Astrocyte (in vitro differentiated cells and primary cell): Measurements from ENCODE around the gene LMO7. TPM values are rescaled to one million over a fixed set of nuclear protein-coding genes. Genes with fewer than 3 reads are reported as not detected.

Experiments
- DNase-seq: peaks from one replicate; pipeline ENCODE4 v3.0.0-alpha.2; 2010; ENCODE audit warnings: low read depth
- FAIRE-seq: peaks from 2 replicates; lab custom pipeline; 2011; peaks lifted over from hg19 to GRCh38; lab: Jason Lieb, UNC
- H2AFZ ChIP-seq: 2 replicates; pipeline ENCODE4 v1.6.0; 2012; ENCODE audit warnings: low read depth, low read length, inconsistent platforms
- H3K27ac ChIP-seq: 2 replicates; pipeline ENCODE4 v1.5.1; 2011; ENCODE audit warnings: low read depth, low read length, inconsistent platforms
- H3K27me3 ChIP-seq: 2 replicates; pipeline ENCODE4 v1.6.0; 2011; ENCODE audit warnings: low read length, inconsistent platforms; ENCODE audit not compliant: insufficient read depth
- H3K36me3 ChIP-seq: 2 replicates; pipeline ENCODE4 v1.5.1; 2011; ENCODE audit warnings: low read length, inconsistent platforms; ENCODE audit not compliant: insufficient read depth
- H3K4me1 ChIP-seq: 2 replicates; pipeline ENCODE4 v1.5.1; 2011; ENCODE audit warnings: low read length, inconsistent platforms; ENCODE audit not compliant: insufficient read depth
- H3K4me2 ChIP-seq: 2 replicates; pipeline ENCODE4 v1.6.0; 2012; ENCODE audit warnings: low read length, inconsistent platforms
- H3K4me3 ChIP-seq: 2 replicates; pipeline ENCODE4 v1.5.1; 2011; ENCODE audit warnings: low read depth, mild to moderate bottlenecking, low read length, inconsistent platforms; ENCODE audit not compliant: insufficient read depth
- H3K79me2 ChIP-seq: 2 replicates; pipeline ENCODE4 v1.6.0; 2012; ENCODE audit warnings: mild to moderate bottlenecking, low read length, inconsistent platforms; ENCODE audit not compliant: insufficient read depth
- H3K9ac ChIP-seq: 2 replicates; pipeline ENCODE4 v1.6.0; 2012; ENCODE audit warnings: mild to moderate bottlenecking, low read length, inconsistent platforms
- H3K9me3 ChIP-seq: 2 replicates; pipeline ENCODE4 v1.5.1; 2012; ENCODE audit warnings: low read depth, mild to moderate bottlenecking, low read length, inconsistent platforms; ENCODE audit not compliant: insufficient read depth
- H4K20me1 ChIP-seq: 2 replicates; pipeline ENCODE4 v1.6.0; 2012; ENCODE audit warnings: low read length, inconsistent platforms; ENCODE audit not compliant: insufficient read depth
- H3K27ac Mint-ChIP-seq: one replicate; pipeline ENCODE4 v1.8.0; 2021; ENCODE audit warnings: mild to moderate bottlenecking, mixed read lengths; ENCODE audit not compliant: unreplicated experiment
- H3K27me3 Mint-ChIP-seq: one replicate; pipeline ENCODE4 v1.8.0; 2021; ENCODE audit warnings: low read depth, mixed read lengths; ENCODE audit not compliant: unreplicated experiment
- H3K36me3 Mint-ChIP-seq: one replicate; pipeline ENCODE4 v1.8.0; 2021; ENCODE audit warnings: low read depth, mixed read lengths; ENCODE audit not compliant: unreplicated experiment
- H3K4me1 Mint-ChIP-seq: one replicate; pipeline ENCODE4 v1.8.0; 2021; ENCODE audit warnings: low read depth, mixed read lengths; ENCODE audit not compliant: unreplicated experiment
- H3K4me3 Mint-ChIP-seq: one replicate; pipeline ENCODE4 v1.8.0; 2021; ENCODE audit warnings: mild to moderate bottlenecking, moderate library complexity, mixed read lengths; ENCODE audit not compliant: unreplicated experiment
- H3K9me3 Mint-ChIP-seq: one replicate; pipeline ENCODE4 v1.8.0; 2021; ENCODE audit warnings: mild to moderate bottlenecking, mixed read lengths; ENCODE audit not compliant: unreplicated experiment
- EZH2 ChIP-seq: IDR thresholded peaks from 2 replicates; pipeline ENCODE4 v1.6.1; 2012; ENCODE audit warnings: mild to moderate bottlenecking, low read length, inconsistent platforms; ENCODE audit not compliant: insufficient read depth
- total RNA-seq: library from RNA; stranded (reverse); gene quantifications from 2 replicates; pipeline ENCODE4 v1.2.1, GENCODE V29; 2021
- TF ChIP-seq, protein P1 (sequence below): IDR thresholded peaks from 2 replicates; pipeline ENCODE4 v1.5.1; 2011; ENCODE audit warnings: low read depth, mild to moderate bottlenecking, inconsistent platforms, low read length, moderate library complexity; ENCODE audit not compliant: insufficient read depth

LMO7 gene
- total RNA-seq, 1 donor from 2014 or later, result 52.2 TPM

DNA sequence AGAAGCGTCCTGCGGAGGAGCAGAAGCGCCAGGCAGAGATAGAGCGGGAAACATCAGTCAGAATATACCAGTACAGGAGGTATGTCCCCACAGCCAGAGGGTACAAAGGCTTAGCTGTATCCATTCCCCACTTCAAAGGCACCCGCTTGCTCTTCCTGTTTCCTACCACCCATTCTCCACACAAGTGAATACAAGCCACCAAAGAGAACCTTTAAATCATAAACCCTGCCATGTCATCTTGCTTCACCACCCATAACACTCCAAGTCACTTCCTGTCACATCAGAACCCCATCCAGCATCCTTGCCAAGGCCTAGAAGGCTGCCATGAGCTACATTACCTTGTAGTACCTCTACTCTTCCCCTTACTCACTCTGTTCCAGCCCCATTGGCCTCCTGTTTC lies 205.8 kb downstream of the LMO7 start:
- H3K9me3 Mint-ChIP-seq, result no peaks in the 10 kb centered on the region

DNA sequence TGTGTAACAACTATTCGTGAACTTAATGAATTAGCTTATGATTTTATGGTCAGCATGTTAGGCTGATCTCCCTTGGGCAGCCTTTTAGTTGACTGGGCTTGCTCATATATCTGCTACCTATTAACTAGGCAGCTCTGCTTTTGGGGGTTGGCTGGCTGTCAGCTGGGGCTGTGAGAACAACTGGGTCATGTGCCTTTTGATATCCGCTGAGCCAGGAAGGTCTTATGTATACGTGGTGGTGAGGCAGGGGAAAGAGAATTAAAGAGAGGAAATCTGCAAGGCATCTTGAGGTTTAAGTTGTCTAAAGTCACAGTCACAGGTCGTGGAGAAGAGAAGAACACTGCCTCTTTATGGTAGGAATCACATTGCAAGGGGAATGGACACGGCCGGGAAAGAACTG lies 206.9 kb downstream of the LMO7 start:
- Mint-ChIP-seq H3K9me3 (no peaks in the 10 kb centered on the region), H3K4me1 (no peaks in the 10 kb centered on the region), H3K36me3 (peaks cover 26% of the 10 kb centered on the region), H3K4me3 (no peak overlapping the region), H3K27me3 (no peaks in the 10 kb centered on the region), H3K27ac (no peak overlapping the region)
- Histone ChIP-seq H3K79me2 (peaks cover 4% of the 10 kb centered on the region), H3K4me3 (no peak overlapping the region), H3K9ac (no peak overlapping the region), H2AFZ (no peak overlapping the region), H3K27ac (no peak overlapping the region), H3K4me2 (no peak overlapping the region), H3K36me3 (peaks cover 71% of the 10 kb centered on the region), H3K4me1 (no peaks in the 10 kb centered on the region), H3K9me3 (no peaks in the 10 kb centered on the region), H3K27me3 (no peaks in the 10 kb centered on the region), H4K20me1 (peaks cover 10% of the 10 kb centered on the region)
- TF ChIP-seq EZH2, result no peak
- TF ChIP-seq, protein P1, sequence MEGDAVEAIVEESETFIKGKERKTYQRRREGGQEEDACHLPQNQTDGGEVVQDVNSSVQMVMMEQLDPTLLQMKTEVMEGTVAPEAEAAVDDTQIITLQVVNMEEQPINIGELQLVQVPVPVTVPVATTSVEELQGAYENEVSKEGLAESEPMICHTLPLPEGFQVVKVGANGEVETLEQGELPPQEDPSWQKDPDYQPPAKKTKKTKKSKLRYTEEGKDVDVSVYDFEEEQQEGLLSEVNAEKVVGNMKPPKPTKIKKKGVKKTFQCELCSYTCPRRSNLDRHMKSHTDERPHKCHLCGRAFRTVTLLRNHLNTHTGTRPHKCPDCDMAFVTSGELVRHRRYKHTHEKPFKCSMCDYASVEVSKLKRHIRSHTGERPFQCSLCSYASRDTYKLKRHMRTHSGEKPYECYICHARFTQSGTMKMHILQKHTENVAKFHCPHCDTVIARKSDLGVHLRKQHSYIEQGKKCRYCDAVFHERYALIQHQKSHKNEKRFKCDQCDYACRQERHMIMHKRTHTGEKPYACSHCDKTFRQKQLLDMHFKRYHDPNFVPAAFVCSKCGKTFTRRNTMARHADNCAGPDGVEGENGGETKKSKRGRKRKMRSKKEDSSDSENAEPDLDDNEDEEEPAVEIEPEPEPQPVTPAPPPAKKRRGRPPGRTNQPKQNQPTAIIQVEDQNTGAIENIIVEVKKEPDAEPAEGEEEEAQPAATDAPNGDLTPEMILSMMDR, result no peak
- FAIRE-seq (no peak), DNase-seq (no peak)

More for the DNA sequence above, 205.8 kb downstream of the LMO7 start:
- peaks cover 73% of the 10 kb centered on the region for H3K36me3 ChIP-seq
- Mint-ChIP-seq H3K36me3 (peaks cover 28% of the 10 kb centered on the region), H3K4me1 (no peaks in the 10 kb centered on the region), H3K27me3 (no peaks in the 10 kb centered on the region), H3K27ac (no peak overlapping the region), H3K4me3 (no peak overlapping the region)
- no peak overlapping the region for H3K27ac ChIP-seq
- no peak overlapping the region for H2AFZ ChIP-seq
- no peaks in the 10 kb centered on the region for H3K4me1 ChIP-seq
- H3K79me2 ChIP-seq, result peaks cover 4% of the 10 kb centered on the region
- peaks cover 10% of the 10 kb centered on the region for H4K20me1 ChIP-seq
- no peak overlapping the region for H3K4me3 ChIP-seq
- H3K4me2 ChIP-seq, result no peak overlapping the region
- no peak for DNase-seq
- no peaks in the 10 kb centered on the region for H3K9me3 ChIP-seq
- no peak for FAIRE-seq
- H3K27me3 ChIP-seq, result no peaks in the 10 kb centered on the region
- TF ChIP-seq, protein P1, result no peak
- TF ChIP-seq EZH2, result no peak
- H3K9ac ChIP-seq, result no peak overlapping the region

DNA sequence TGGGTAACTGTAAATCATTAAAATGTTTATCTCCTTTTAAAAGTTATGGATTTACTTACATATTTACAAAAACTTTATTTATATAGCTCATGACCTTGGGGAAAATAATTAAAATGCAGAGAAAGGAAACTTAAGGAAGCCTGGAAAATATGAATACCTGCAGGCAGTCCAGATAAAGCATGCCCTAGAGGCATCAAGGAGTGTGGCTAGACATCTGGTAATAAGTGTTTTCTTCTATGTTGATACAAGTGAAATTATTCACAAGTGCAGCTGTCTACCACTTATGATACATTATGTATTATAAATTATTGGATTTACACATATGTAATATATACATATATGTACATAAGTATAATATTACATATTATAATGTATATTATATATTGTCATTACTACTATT lies 207.9 kb downstream of the LMO7 start:
- H3K27me3 ChIP-seq, result no peaks in the 10 kb centered on the region
- peaks cover 10% of the 10 kb centered on the region for H4K20me1 ChIP-seq
- no peak overlapping the region for H2AFZ ChIP-seq
- no peak for DNase-seq
- no peak overlapping the region for H3K9ac ChIP-seq
- Mint-ChIP-seq H3K9me3 (no peaks in the 10 kb centered on the region), H3K4me1 (no peaks in the 10 kb centered on the region), H3K27ac (no peak overlapping the region), H3K4me3 (no peak overlapping the region), H3K36me3 (peaks cover 35% of the 10 kb centered on the region), H3K27me3 (no peaks in the 10 kb centered on the region)
- H3K4me2 ChIP-seq, result no peak overlapping the region
- H3K4me3 ChIP-seq, result no peak overlapping the region
- H3K9me3 ChIP-seq, result no peaks in the 10 kb centered on the region
- peaks cover 69% of the 10 kb centered on the region for H3K36me3 ChIP-seq
- no peak for TF ChIP-seq EZH2
- TF ChIP-seq, protein P1, result no peak
- no peak overlapping the region for H3K27ac ChIP-seq
- no peaks in the 10 kb centered on the region for H3K4me1 ChIP-seq
- no peak for FAIRE-seq
- peaks cover 4% of the 10 kb centered on the region for H3K79me2 ChIP-seq
